DOHH2 (cell line): Measurements from ENCODE around the gene HMGB3.
"Not testable (repeated sequence)": the region's sequence is repeated elsewhere in the genome, so short reads cannot be mapped to it uniquely, and the experiment has no call there.

Experiments used
- CTCF ChIP-seq: fragments of 200-600 bp; sonication (generic); IDR thresholded peaks from one replicate; pipeline ENCODE4 v1.5.1; 2014; ENCODE audit warnings: antibody characterized with exemption, mild to moderate bottlenecking, low read depth, low read length; ENCODE audit not compliant: poor library complexity, severe bottlenecking
- EZH2phosphoT487 ChIP-seq: fragments of 200-600 bp; sonication (generic); IDR thresholded peaks from 2 replicates; pipeline ENCODE4 v1.6.1; 2017; ENCODE audit warnings: borderline replicate concordance, mild to moderate bottlenecking, antibody characterized with exemption, low read length, moderate library complexity, mixed read lengths

- TF ChIP-seq CTCF, EZH2phosphoT487: not testable (repeated sequence)
Observed at GRCh38 chrX:150987687-150988086, 4.6 kb downstream of the HMGB3 start.
